ENCODE measurements around the gene C12orf50. TPM values are rescaled to one million over a fixed set of nuclear protein-coding genes. Genes with fewer than 3 reads are reported as not detected.

Gene C12orf50
- total and polyA plus RNA-seq, 2 of the 13 experiments (the other 11 are each of a cell fraction or from before 2014, with no cell fraction given): not detected

GRCh38 chr12:87952850-87953249 lies 76.4 kb downstream of the C12orf50 start:
- ChIA-PET CTCF (ENCODE audit: low intra/inter-chr PET ratio, low total read pairs) (no interaction called here), POLR2A (no interaction called here)
- no peaks in the 10 kb centered on the region for H3K9me3 ChIP-seq (ENCODE audit: low read length)
- no peak overlapping the region for H3K9ac ChIP-seq (ENCODE audit: insufficient read depth, low read depth, low read length)
- no TSS peak for BruUV-seq (replicated peaks)
- intact Hi-C loops (cut with micrococcal nuclease; ENCODE audit: unreplicated experiment) (loop anchor here (1.0 kb wide), 1 partner anchor 679 kb away; no protein-coding TSS in a partner anchor), in situ Hi-C loops (cut with HindIII; ENCODE audit: extremely low pct_ligation_motif_present, low pct_unique_long_range_greater_than_20kb) (no loop called here)
- no peaks in the 10 kb centered on the region for H3K79me2 ChIP-seq (ENCODE audit: insufficient read depth, low read length)
- H2AFZ ChIP-seq (ENCODE audit: low read length): no peak overlapping the region
- H3K4me1 ChIP-seq (ENCODE audit: insufficient read depth, low read length): peaks cover 18% of the 10 kb centered on the region
- no peak for ATAC-seq
- no peak overlapping the region for H3K27ac ChIP-seq (ENCODE audit: extremely low read length, insufficient read depth, low read length)
- no peaks in the 10 kb centered on the region for H3K36me3 ChIP-seq (replicated peaks in 1 of 2; ENCODE audit: control insufficient read depth in 1 of 2, insufficient read depth in 2 of 2, low read length in 2 of 2)
- DNase-seq (ENCODE audit: low spot score): no peak
- WGBS (ENCODE audit: low lambda C conversion rate): 2% methylated on average over 5 of the region's 5 CpGs
- H3K27me3 ChIP-seq (ENCODE audit: control insufficient read depth in 1 of 2, insufficient read depth in 2 of 2, low read length in 2 of 2): no peaks in the 10 kb centered on the region
- no peak overlapping the region for H3K4me3 ChIP-seq (replicated peaks in 1 of 3; ENCODE audit: insufficient read depth in 1 of 3, low read depth in 2 of 3, low read length in 3 of 3)
- H4K20me1 ChIP-seq (ENCODE audit: insufficient read depth, low read length): no peaks in the 10 kb centered on the region
- TF ChIP-seq ZNF460 (CRISPR knock-in tag; IDR thresholded peaks at IDR 0.05; ENCODE audit: borderline replicate concordance): no peak
- TF ChIP-seq ZNF652 (CRISPR knock-in tag; IDR thresholded peaks at IDR 0.05; ENCODE audit: borderline replicate concordance, low read depth): no peak
- TF ChIP-seq NCOA2 (CRISPR knock-in tag; IDR thresholded peaks at IDR 0.05): no peak
- no peak for FAIRE-seq
- H3K4me2 ChIP-seq (ENCODE audit: low read depth, low read length): peak overlapping the region; percentile 42

GRCh38 chr12:87952223-87952622 lies 77.0 kb downstream of the C12orf50 start:
- FAIRE-seq (no peak), DNase-seq (ENCODE audit: low spot score) (no peak), ATAC-seq (no peak)
- Histone ChIP-seq H3K79me2 (ENCODE audit: insufficient read depth, low read length) (no peaks in the 10 kb centered on the region), H3K4me1 (ENCODE audit: insufficient read depth, low read length) (peaks cover 18% of the 10 kb centered on the region), H3K9me3 (ENCODE audit: low read length) (no peaks in the 10 kb centered on the region), H3K27me3 (ENCODE audit: control insufficient read depth in 1 of 2, insufficient read depth in 2 of 2, low read length in 2 of 2) (no peaks in the 10 kb centered on the region), H3K36me3 (replicated peaks in 1 of 2; ENCODE audit: control insufficient read depth in 1 of 2, insufficient read depth in 2 of 2, low read length in 2 of 2) (no peaks in the 10 kb centered on the region), H3K9ac (ENCODE audit: insufficient read depth, low read depth, low read length) (no peak overlapping the region), H3K27ac (ENCODE audit: extremely low read length, insufficient read depth, low read length) (no peak overlapping the region), H4K20me1 (ENCODE audit: insufficient read depth, low read length) (no peaks in the 10 kb centered on the region), H2AFZ (ENCODE audit: low read length) (no peak overlapping the region), H3K4me3 (replicated peaks in 1 of 3; ENCODE audit: insufficient read depth in 1 of 3, low read depth in 2 of 3, low read length in 3 of 3) (no peak overlapping the region), H3K4me2 (ENCODE audit: low read depth, low read length) (no peak overlapping the region)
- no TSS peak for BruUV-seq (replicated peaks)
- POLR2A ChIA-PET: no interaction called here
- WGBS (ENCODE audit: low lambda C conversion rate): 2% methylated on average over 2 of the region's 2 CpGs
- TF ChIP-seq ZFY (CRISPR knock-in tag; IDR thresholded peaks at IDR 0.05) (no peak), ATF7 (IDR thresholded peaks at IDR 0.05) (peak; percentile 67), ATF7 (CRISPR knock-in tag; IDR thresholded peaks at IDR 0.05) (no peak)
- intact Hi-C loops (cut with micrococcal nuclease; ENCODE audit: unreplicated experiment) (no loop called here), in situ Hi-C loops (cut with HindIII; ENCODE audit: extremely low pct_ligation_motif_present, low pct_unique_long_range_greater_than_20kb) (no loop called here)
- CTCF ChIA-PET (ENCODE audit: low intra/inter-chr PET ratio, low total read pairs): no interaction called here
